ENCODE data around the gene MYL12A. TPM values are rescaled to one million over a fixed set of nuclear protein-coding genes. Genes with fewer than 3 reads are reported as not detected.

MYL12A gene
- total RNA-seq, 1 donor from 2014 or later: 219 TPM

- Mint-ChIP-seq H3K4me1 (ENCODE audit: unreplicated experiment) (peaks cover 4% of the 10 kb centered on the region), H3K9me3 (peaks cover 20% of the 10 kb centered on the region), H3K27me3 (peaks cover 3% of the 10 kb centered on the region), H3K4me3 (peak overlapping the region; percentile 98), H3K36me3 (peaks cover 9% of the 10 kb centered on the region), H3K27ac (peak overlapping the region; percentile 95)
- peak; percentile 89 for DNase-seq (ENCODE audit: extremely low spot score, unreplicated experiment)
- TF ChIP-seq, protein P1, sequence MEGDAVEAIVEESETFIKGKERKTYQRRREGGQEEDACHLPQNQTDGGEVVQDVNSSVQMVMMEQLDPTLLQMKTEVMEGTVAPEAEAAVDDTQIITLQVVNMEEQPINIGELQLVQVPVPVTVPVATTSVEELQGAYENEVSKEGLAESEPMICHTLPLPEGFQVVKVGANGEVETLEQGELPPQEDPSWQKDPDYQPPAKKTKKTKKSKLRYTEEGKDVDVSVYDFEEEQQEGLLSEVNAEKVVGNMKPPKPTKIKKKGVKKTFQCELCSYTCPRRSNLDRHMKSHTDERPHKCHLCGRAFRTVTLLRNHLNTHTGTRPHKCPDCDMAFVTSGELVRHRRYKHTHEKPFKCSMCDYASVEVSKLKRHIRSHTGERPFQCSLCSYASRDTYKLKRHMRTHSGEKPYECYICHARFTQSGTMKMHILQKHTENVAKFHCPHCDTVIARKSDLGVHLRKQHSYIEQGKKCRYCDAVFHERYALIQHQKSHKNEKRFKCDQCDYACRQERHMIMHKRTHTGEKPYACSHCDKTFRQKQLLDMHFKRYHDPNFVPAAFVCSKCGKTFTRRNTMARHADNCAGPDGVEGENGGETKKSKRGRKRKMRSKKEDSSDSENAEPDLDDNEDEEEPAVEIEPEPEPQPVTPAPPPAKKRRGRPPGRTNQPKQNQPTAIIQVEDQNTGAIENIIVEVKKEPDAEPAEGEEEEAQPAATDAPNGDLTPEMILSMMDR (conservative IDR thresholded peaks at IDR 0.05): peak; percentile 89
These were observed 49.7 kb downstream of the MYL12A start for GRCh38 chr18:3297025-3297984.

DNA sequence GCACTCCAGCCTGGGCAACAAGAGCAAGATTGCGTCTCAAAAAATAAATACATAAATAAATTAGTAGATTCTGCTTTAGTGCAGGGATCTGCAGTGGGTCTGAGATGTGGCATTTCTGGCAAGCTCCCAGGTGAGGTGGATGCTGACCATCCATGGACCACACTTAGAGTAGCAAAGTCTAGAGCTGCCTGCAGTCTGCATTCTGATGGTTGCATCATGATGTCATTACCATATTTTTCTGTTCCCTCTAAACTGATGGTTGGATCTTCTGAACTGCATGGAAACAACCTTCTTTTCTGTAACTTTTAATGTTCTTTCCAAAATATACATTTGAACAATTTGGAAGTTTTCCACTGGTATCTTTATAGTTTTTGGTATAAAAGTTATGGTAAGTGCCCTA is 57.2 kb downstream of the MYL12A start:
- Mint-ChIP-seq H3K36me3 (no peaks in the 10 kb centered on the region), H3K27ac (no peak overlapping the region), H3K4me3 (no peak overlapping the region), H3K4me1 (ENCODE audit: unreplicated experiment) (no peaks in the 10 kb centered on the region), H3K9me3 (peaks cover 2% of the 10 kb centered on the region), H3K27me3 (no peaks in the 10 kb centered on the region)
- TF ChIP-seq, protein P1 (conservative IDR thresholded peaks at IDR 0.05): no peak
- DNase-seq (ENCODE audit: extremely low spot score, unreplicated experiment): no peak

DNA sequence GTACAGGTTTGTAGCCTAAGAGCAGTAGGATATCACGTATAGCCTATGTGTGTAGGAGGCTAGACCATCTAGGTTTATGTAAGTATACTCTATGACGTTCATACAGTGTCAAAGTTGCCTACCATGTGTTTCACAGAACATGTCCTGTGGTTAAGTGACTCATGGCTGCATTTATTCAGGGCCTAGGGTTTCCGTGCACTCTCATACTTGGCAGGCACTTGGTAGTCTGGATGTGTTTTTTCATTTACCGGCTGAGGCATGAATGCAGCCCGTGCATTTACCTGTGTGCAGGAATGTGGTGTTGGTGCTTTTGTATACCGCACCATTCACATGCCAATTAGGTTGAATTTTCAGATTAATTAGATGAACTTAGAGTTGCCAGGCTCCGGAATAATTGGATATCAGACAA is 57.8 kb downstream of the MYL12A start:
- Mint-ChIP-seq H3K4me1 (ENCODE audit: unreplicated experiment) (no peaks in the 10 kb centered on the region), H3K4me3 (no peak overlapping the region), H3K9me3 (no peaks in the 10 kb centered on the region), H3K27me3 (no peaks in the 10 kb centered on the region), H3K27ac (no peak overlapping the region), H3K36me3 (no peaks in the 10 kb centered on the region)
- TF ChIP-seq, protein P1 (conservative IDR thresholded peaks at IDR 0.05): no peak
- no peak for DNase-seq (ENCODE audit: extremely low spot score, unreplicated experiment)

Other genes with a start within 250 kb of the MYL12A start
- gene LPIN2, start 234.7 kb upstream of the MYL12A start, total RNA-seq (ENCODE audit: low replicate concordance): 17.8 and 26.8 TPM in 2 replicates
- 2.0 TPM in 2 replicates for gene MYOM1, start 27.8 kb upstream of the MYL12A start, total RNA-seq (ENCODE audit: low replicate concordance)
- 211 and 359 TPM in 2 replicates for gene MYL12B, start 14.3 kb downstream of the MYL12A start, total RNA-seq (ENCODE audit: low replicate concordance)
- 80.7 and 111 TPM in 2 replicates for gene TGIF1, start 202.4 kb downstream of the MYL12A start, total RNA-seq (ENCODE audit: low replicate concordance)